BE2C (cell line): ENCODE data around the gene MCC.
A peak's percentile ranks its signal among the peaks of the same experiment; 100 is the strongest.

Source experiments
- DNase-seq: peaks from one replicate; pipeline ENCODE4 v3.0.0-alpha.2; 2020
- H3K27me3 ChIP-seq: fragments of 250-450 bp; sonication (Bioruptor Pico); 2 replicates; pipeline ENCODE4 v1.5.1; 2020; ENCODE audit warnings: mild to moderate bottlenecking
- H3K36me3 ChIP-seq: fragments of 250-450 bp; sonication (Bioruptor Pico); 2 replicates; pipeline ENCODE4 v1.5.1; 2020; ENCODE audit warnings: mild to moderate bottlenecking
- H3K4me1 ChIP-seq: fragments of 250-450 bp; sonication (Bioruptor Pico); 2 replicates; pipeline ENCODE4 v1.5.1; 2020
- H3K4me3 ChIP-seq: 2 replicates; pipeline ENCODE4 v1.5.1; 2011; ENCODE audit warnings: low read depth, low read length
- H3K9me3 ChIP-seq: fragments of 250-450 bp; sonication (Bioruptor Pico); 2 replicates; pipeline ENCODE4 v1.5.1; 2020
- CTCF ChIP-seq: IDR thresholded peaks from 2 replicates; pipeline ENCODE4 v1.5.1; 2012; ENCODE audit warnings: mild to moderate bottlenecking, low read depth, low read length

MCC gene

DNA sequence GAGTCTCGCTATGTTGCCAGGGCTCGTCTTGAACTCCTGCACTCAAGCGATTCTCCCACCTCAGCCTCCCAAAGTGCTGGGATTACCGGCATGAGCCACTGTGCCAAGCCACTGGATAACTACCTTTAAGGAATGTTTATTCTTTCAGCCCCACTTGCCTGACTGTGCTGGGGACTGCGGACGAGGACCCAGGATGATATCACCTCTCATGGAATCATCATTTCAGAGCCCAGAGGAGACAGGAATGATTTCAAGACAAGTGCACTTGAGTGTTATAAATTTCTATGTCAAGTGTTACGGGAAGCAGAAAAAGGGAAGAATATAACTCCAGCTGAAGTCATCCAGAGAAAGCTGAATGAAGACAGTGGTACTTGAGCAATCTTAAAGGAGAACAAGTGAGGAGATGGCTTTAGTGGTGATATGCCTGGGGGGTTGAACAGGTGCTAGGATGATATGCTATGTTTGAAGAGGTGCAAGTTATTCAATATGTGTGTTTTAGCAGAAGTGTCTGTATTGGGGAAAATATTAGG, 402.3 kb downstream of the MCC start:
- Histone ChIP-seq H3K27me3 (no peaks in the 10 kb centered on the region), H3K36me3 (peaks cover 49% of the 10 kb centered on the region), H3K4me3 (no peak overlapping the region), H3K9me3 (no peaks in the 10 kb centered on the region), H3K4me1 (peaks cover 58% of the 10 kb centered on the region)
- TF ChIP-seq CTCF, result no peak
- no peak for DNase-seq

GRCh38 chr5:113085084-113085414, 403.2 kb downstream of the MCC start:
- Histone ChIP-seq H3K9me3 (no peaks in the 10 kb centered on the region), H3K4me1 (peaks cover 57% of the 10 kb centered on the region), H3K27me3 (no peaks in the 10 kb centered on the region), H3K36me3 (peaks cover 51% of the 10 kb centered on the region), H3K4me3 (no peak overlapping the region)
- TF ChIP-seq CTCF, result no peak
- no peak for DNase-seq

DNA sequence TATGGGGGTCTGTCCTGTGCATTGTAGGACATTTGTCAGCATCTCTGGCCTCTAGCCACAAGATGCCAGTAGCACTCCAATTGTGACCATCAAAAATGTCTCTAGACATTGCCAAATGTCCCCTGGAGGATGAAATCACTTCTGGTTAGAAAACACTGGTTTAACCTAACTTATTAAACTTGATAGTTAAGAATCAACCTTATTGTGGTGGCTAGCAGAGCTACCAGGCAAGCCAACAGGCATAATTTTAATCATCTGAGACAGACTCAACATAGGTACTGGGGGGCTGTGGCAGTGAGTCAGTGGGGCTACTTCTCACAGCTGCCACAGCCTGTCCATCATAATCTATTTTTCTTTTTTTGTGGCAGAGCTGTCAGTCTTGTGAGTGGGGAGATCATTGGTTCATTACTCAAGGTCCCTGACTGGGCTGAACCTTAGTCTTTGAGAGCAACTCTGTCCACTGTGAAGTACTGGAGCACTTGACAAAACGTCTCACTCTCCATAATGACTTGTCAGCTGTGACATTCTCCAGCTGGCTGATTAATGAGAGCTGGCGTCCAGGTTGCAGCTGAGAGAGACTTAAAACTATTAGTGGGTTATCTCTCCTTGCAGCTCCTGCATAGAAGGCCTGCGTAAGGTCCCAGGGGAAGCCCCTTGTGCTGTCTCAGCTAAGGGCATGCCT, 403.7 kb downstream of the MCC start:
- no peaks in the 10 kb centered on the region for H3K27me3 ChIP-seq
- peak; percentile 61 for TF ChIP-seq CTCF
- DNase-seq, result peak; percentile 97
- H3K4me3 ChIP-seq, result no peak overlapping the region
- peaks cover 53% of the 10 kb centered on the region for H3K4me1 ChIP-seq
- peaks cover 47% of the 10 kb centered on the region for H3K36me3 ChIP-seq
- H3K9me3 ChIP-seq, result no peaks in the 10 kb centered on the region

DNA sequence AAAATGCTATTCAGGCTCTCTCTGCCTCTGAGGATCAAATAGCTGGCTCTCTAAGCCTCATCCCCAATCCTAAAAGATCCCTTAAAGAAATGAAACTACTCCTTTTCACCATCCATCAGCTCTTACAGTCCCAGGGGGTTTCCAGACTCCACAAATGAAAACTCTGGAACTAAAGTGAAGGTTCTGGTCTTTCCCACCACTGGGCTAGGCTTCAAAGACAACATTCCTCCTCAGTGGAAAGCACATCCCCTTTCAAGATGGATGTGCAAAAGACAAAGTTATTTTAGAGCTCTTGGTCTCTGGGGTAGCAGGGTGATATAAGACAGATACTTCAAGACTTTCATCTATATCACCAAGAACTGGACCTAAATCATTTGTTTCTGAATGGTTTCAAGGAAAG, 404.8 kb downstream of the MCC start:
- no peaks in the 10 kb centered on the region for H3K9me3 ChIP-seq
- H3K4me1 ChIP-seq, result peaks cover 50% of the 10 kb centered on the region
- H3K4me3 ChIP-seq, result no peak overlapping the region
- DNase-seq, result no peak
- no peaks in the 10 kb centered on the region for H3K27me3 ChIP-seq
- no peak for TF ChIP-seq CTCF
- peaks cover 38% of the 10 kb centered on the region for H3K36me3 ChIP-seq

GRCh38 chr5:113082547-113082905, 405.7 kb downstream of the MCC start:
- H3K4me1 ChIP-seq, result peaks cover 45% of the 10 kb centered on the region
- H3K36me3 ChIP-seq, result peaks cover 38% of the 10 kb centered on the region
- no peak overlapping the region for H3K4me3 ChIP-seq
- DNase-seq, result no peak
- no peaks in the 10 kb centered on the region for H3K27me3 ChIP-seq
- H3K9me3 ChIP-seq, result no peaks in the 10 kb centered on the region
- TF ChIP-seq CTCF, result no peak

DNA sequence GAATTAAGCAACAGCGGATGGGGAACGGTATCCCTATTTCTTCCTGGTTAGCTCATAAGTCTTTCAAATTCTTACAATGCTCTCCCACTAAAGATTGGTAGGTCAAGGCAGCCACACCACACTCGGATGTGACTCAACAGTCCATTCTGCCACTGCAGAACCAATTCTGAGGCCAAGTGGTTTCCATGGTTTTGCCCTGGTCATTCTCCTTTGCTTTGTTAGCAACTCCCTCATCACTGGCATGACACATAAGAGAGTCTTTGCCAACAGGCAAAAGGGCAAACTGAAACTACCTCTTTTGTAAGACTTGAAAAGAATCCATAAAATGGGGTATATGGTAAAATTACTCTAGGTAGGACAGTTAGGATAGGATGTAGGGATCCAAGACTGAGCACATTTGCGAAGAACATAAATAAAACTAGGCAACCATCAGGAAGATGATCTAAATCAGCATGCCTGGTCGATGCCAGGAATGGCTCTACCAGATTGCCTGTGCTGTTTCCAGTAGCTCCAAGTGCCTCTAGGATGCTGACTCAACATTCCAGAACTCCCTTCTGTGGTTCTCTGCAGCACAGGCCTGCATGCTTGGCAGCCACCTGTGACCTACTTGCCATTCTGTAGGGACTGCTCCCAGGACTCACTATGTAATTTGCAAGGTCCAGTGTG, 406.2 kb downstream of the MCC start:
- Histone ChIP-seq H3K36me3 (peaks cover 38% of the 10 kb centered on the region), H3K4me1 (peaks cover 45% of the 10 kb centered on the region), H3K9me3 (no peaks in the 10 kb centered on the region), H3K4me3 (no peak overlapping the region), H3K27me3 (no peaks in the 10 kb centered on the region)
- TF ChIP-seq CTCF, result no peak
- DNase-seq, result no peak
